Dedifferentiated amniotic fluid mesenchymal stem cell (primary cell): ENCODE measurements around the gene NXF1.
A peak's percentile ranks its signal among the peaks of the same experiment; 100 is the strongest.
"Not testable (repeated sequence)": the region's sequence is repeated elsewhere in the genome, so short reads cannot be mapped to it uniquely, and the experiment has no call there.

Experiments
- DNase-seq: peaks from one replicate; pipeline ENCODE4 v3.0.0-alpha.2; 2016; ENCODE audit errors: extremely low spot score

NXF1 gene

DNA sequence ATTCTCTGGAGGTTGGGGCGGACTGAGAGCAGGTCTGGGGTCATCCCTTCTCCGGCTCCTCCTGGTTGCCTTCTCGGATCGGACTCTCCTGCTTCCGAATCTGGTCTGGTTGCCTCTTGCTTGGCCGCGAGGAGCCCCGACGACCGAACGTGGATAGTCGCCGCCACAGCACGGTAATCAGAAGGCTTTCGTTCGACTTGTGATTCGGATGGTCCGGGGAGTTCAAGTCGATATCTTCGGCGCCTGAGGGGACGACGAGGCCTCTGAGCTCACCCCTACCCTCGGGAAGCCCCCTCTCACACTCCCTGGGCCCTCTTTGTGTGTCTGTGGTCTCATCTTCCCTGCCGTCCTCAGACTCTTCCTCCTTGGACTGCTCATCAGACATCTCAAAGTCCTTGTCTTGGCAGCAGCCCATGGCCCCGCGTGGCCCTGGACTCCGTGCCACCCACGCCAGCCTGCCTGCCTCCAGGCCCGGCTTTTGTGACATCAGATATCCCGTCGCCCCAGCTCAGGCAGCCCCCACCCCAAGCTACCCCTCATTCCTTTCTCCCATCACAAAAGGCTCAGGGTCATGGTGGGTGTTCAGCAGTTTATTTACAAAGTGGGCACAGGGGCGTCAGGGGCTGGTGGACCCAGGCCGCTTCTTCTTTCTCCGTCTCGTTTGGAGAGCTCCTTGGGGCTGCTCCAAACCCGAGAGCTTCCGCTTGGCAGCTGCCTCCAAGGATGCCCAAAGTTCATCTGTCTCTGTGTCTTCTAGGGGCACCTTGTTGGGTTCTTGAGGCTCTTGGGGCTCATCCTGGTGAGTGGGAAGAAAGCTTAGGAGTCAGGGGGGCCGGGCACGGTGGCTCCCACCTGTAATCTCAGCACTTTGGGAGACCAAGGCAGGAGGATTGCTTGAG is 27.3 kb upstream of the NXF1 start, which contains the start of gene TEX54:
Gene TEX54 (minus strand): TSS at position 506 of the 899 bp plus-strand sequence.
- no peak for DNase-seq

DNA sequence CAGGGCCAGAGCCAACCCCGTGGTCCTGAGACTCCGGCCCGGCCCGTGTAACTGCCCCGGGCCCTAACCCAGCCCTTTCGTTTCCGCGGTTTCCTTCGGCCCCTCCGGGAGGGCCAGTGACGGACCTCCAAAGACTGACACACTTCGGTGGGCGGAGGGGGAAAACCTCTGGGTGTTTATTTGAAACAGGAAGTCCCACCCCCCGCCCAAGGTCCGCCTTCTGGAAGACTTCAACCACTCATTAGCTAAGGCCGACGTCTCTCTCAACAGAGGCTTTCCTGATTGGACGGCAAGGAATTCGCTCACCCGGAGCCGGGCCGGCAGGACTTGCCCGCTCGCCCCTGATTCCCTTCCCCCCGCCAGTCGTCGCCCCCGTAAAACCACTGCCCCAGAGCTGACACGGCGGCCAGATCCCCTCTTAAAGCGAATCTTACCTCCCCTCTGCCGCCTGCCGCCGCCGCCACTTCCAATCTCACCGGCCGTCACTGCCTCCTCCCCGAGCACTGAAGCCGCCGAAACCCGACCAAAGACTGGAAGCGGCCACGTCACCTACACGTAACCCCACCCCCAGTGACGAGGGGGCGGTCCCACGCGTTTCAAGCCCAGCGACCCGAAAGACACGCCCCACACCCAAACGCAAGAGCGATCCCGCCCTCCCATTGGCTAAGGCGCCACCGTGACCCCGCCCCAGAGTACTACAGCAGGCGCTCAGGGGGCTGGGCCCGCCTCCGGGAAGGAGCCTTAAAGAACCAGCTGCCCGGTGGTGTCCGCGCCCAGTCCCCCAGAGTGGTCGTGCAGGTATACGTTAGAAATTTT is 26.5 kb upstream of the NXF1 start, which contains the start of gene STX5:
Gene STX5 (minus strand): TSS at position 532 of the 816 bp plus-strand sequence. CDS start 808 bp downstream, outside the sequence.
- DNase-seq: peak; percentile 99

DNA sequence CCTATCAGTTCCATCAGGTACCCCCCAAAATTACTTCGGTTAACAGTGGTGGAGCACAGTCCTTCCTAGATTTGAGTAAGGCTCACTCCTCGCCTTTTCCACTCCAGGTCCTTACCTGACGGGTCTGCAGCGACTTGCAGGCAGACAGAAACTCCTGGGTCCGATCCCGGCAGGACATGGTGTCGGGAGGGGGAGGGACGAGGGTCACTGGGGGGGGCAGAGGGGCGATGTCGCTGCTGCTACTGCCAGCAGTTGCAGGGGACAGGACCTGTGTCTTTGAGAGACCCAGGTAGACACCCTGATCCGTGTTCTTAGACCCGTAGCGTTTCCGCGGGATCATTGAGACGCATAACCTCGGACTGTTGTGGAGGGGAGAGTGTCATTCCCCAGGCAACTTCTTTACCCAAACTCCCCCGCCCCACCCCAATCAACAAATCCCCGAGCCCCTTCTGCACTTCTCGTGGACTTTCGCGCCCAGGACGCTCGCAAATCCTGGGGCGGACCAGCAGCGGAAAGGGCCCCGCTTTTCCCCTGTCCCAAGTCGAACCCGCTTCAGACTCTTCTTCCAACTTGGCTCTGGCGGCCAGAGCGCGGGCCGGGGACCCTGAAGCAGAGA is 25.8 kb upstream of the NXF1 start:
- DNase-seq: no peak

DNA sequence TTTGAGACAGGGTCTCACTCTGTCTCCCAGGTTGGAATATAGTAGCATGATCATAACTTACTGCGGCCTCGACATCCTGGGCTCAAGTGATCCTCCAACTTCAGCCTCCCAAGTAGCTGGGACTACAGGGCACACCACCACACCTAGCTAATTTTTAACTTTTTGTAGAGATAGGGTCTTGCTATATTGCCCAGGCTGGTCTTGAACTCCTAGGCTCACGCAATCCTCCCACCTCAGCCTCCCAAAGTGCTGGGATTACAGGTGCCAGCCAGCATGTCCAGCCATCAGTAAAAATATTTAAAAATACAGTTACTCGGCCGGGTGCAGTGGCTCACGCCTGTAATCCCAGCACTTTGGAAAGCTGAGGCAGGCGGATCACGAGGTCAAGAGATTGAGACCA is 22.9 kb upstream of the NXF1 start:
- not testable (repeated sequence) for DNase-seq

DNA sequence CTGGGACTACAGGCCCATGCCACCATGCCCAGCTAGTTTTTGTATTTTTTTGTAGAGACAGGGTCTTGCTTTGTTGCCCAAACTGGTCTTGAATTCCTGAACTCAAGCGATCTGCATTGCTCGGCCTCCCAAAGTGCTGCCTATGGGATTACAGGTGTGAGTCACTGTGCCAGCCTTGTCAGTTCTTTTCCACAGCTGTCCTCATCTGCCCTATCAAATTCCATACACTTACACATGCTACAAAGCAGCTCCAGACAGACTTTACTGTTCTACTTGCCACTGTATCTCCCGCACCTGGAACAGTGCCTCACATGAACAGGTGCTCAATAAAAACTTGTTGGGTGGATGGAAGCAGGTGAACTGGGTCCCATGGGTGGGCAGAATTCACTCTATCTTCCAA is 18.4 kb upstream of the NXF1 start:
- DNase-seq: no peak

DNA sequence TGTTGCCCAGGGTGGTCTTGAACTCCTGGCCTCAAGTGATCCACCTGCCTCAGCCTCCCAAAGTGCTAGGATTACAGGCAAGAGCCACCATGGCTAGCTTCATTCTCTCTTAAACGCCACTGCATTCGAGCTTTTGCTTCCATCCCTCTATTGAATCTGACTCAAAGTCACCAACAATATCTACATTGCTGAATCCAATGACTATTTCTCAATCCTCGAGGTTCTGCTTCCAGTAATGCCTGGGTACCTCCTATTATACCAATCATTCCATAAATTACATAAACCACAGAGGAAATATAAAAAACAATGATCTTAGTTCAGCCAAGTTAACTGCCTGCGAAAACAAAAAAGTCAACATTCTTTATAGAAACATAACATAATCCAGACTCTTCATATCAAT is 11.9 kb upstream of the NXF1 start:
- no peak for DNase-seq

DNA sequence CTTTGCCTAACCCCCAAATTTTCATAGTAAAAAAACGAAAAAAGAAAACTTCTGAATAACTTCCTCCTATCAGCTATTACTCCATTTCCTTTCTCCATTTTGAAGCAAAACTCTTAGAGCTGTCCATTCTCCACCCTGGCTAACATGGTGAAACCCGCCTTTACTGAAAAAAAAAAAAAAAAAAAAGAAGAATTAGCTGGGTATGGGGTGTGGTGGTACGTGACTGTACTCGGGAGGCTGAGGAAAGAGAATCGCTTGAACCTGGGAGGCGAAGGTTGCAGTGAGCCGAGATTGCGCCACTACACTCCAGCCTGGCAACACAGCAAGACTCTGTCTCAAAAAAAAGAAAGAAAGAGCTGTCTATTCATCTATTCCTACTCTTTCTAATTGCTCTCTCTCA is 11.3 kb upstream of the NXF1 start:
- DNase-seq: no peak

DNA sequence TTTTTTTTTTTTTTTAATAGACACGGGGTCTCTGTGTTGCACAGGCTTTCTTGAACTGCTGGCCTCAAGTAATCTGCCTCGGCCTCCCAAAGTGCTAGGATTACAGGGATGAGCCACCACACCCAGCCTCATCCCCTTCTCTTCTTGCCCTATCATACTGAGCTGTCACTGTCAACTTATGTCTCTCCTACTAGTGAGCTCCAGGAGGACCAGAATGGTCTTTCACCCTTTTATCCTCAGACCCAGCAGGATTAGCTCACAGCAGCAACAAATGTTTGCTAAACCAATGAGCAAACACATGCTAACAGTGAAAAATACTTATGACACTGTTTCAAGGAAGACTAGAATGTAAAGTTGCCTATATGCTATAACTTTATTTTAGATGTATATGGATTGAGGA is 6.4 kb upstream of the NXF1 start:
- DNase-seq: no peak

DNA sequence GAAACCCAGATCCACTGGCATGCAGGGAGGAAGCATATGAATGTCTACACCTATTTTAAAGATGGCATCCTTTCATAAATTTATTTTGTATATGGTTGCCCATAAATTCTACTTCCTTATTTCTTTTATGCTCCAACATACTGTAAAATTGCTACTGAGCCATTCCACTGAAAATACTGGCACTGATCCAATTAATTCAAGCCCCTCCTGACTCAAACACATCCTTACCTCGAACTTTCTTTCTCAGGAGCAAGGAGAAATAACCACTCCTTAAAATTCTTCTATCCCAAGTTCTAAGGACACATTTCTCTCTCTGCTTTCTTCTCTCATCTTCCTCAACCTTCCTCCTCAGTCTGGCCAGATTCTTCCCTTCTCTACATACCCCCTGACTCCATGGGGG is 5.5 kb upstream of the NXF1 start:
- DNase-seq: no peak

DNA sequence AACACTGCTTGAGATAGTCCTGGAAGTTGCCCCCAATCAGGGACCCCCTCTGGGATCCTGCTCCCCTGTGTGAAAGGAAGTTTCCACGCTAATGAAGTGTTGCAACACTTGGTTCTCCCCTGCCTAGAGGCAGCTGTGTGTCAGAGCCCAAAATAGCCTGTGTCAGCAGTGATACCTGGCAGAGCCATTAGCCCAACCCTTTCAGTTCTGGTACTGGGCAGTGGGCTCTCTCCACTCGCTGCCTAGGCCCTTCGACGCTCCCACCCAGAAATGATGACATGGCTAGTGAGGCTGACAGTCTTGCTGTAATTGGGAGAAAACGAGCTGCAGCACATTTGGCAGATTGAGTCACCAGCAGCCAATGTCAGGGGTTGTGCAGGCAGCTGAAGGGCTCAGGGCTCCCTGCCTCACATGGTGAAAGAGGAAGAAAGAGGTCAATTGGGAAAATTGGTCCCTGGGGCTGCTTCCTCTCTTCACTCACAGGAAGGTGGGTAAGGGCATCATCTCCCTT is 1.4 kb upstream of the NXF1 start:
- DNase-seq: no peak

DNA sequence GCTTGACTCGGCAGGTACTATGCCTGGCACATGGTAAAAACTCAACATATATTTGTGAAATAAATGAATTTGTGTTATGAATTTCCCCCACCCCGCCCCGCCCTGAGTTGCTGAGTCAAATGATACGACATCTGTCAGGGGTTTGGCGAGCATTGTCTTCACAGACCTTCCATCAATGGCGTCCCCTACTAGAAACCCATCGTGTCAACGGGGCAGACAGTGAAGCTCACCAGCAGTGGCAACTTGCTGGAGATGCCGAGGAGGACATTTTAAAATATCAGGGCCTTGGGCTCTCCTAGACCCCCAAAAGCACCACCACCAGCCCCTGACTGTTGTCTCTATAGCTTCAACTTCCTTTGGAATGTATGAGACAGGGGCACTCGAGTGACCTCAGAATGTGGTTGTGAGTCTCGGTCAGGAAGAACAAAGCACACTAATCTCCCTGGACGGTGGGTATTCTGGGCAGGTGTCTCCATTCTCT is 761 bp upstream of the NXF1 start:
- no peak for DNase-seq

DNA sequence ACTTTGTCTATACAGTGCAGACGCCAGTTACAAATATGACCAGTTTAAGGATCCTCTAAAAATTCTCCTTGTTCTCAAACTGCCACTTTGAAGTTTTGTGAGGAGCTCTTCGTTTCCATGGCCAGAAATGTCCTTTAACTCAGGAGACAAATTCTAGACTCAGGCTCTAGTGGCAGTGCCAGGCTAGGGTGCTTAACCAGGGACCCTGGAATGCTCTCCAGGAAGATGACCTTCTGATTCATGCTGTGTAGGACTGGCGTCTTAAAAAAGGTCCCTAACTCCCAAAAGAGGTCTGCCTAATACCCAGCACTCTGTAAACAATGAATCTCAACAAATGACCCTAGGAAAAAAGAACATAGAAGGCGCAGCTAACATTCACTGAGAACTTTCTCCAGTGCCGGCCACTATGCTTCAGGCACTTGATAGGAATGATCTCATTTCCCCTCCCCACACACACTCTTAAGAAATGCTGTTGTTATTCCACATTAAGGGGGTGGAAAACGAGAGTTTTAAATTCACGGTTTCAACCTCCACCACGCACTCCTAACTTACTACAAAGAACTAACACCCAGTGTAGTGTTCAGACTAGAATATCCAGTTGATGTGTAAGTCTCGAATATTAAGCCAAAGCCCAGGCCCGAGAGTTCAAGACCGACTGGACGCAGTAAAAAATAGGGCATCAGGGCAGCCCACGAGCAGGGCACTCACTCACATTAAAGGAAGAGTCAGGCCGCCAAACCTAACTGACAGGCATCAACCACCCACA is 747 bp downstream of the NXF1 start:
- peak; percentile 44 for DNase-seq

DNA sequence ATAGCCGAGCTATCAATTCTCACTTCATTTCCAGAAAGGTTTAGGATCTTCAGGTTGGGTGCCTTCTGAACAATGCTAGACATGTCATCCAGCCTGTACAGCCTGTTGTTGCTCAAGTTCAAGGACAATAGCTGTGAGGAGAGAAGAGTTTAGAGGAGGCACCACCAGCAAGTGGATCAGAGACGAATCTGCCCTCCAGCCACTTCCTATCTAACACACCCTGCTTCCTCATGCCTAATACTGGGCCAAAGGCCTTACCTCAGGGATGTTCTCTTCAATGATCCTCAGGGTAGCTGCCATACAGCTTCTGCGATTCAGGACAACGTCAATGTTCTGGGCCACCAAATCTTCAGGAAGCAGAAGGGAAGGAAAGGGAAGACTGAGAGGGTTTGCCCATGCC is 4.2 kb downstream of the NXF1 start:
- no peak for DNase-seq

DNA sequence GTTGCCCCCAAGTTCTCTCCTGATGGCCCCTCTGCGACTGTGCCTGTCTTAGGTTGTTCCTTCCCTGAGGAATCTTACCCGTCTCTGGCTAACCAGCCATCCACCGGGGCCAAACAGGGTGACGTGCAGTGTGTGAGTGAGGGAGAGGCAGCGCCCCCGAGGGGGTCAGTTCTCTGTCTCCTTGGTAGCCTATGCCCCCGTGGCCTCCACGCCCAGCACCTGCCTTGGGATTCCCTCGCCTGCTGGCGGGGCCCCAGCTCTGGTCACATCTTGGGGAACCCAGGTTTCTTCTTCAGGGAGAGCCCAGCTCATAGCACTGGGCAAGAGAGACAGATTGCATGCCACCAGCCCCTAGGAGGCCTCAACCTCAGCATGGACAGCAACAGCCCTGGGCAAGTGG is 5.8 kb downstream of the NXF1 start:
- DNase-seq: no peak

DNA sequence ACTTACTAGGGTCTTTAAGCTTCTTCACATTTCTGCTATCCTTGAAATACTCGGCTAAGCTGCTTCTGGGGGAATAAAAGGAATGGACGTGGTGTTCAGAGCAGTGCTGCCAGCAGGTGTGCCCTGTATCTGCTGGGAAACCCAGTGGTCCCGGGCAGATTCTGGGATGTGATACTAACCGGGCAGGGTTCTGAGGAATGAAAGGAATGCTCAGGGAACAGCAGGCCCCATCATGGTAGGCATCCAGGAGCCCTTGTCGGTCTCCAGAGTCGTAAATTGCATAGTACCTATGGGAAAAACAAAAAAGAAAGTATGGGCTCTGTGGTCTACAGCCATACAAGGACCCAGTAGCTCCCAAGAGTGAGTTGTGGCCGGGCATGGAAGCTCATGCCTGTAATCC is 9.0 kb downstream of the NXF1 start:
- no peak for DNase-seq

DNA sequence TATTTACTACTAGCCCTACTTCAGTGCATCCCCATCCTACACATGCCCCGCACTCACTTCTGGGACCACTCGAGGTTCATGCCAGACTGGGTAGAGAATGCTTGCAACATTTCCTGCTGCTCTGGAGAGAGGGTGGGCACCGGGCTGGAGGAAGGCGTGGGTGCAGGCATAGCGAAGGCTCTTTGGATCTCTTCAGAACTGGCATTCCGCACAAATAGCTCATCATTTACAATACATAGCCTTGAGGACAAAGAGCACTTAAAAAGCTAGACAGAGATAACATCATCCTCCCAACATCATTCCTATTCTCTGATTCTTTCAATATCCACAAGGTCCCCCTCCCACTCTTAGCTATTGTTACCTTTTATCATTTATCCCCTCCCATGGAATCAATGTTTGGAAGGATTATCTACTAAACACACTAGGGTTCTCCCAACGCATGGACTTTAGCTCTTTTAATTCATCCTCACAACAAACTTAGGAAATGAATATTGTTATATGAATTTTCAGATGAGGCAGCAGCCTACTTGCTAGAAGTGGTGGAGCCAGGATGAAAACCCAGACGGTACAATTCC is 11.0 kb downstream of the NXF1 start:
- DNase-seq: no peak

DNA sequence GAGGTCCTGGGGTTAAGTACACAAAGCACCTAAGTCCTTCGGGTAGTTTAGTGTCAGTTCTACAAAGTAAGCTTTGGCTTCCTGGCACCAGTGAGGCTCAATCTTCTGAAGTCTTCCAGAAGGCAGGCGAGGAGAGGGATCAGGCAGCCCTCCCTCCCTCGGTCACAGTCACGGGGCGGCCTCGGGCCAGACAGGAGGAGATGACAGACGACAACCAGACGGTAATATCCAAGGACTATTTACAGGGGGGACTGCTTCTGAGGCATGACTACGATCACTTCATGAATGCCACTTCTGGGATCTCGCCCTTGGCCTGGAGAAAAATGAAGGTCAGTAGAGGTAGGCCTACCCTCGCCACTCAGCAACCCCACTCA is 13.1 kb downstream of the NXF1 start:
- no peak for DNase-seq

DNA sequence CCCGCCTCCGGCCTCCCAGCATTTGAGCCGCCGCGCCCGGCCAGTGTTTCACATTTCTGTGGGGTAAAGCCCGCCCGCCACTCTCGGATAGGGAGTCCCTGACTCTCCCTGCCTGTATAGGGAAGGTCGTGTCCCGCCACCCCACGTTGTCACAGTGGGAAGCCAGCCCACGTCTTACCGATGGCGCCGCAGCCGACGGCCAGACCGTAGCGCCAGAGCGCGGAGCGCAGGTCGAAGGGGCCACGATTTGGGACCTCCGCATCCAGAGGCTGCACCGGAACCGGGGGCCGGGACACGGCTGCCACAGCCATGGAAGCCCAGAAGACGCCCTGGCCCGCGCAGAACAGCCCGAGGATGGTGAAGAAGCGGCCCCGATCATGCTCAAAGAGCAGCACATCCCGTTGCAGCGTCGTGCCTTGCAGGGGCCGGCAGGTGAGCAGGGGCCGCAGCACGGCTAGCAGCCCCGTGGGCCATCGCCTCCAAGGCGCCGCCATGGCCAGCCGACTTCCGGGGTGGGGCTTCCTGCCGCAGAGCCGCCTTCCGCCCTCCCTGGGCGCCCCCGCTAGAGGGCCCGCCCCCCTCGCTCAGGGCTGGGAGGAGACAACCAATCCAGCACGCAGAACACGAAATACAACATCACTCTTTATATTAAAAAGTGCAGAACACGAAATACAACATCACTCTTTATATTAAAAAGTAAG is 13.6 kb downstream of the NXF1 start, which contains the start of gene TMEM223:
Gene TMEM223 (minus strand): TSS at position 506 of the 701 bp plus-strand sequence. CDS start 12 bp downstream, at position 494.
- DNase-seq: peak; percentile 75

DNA sequence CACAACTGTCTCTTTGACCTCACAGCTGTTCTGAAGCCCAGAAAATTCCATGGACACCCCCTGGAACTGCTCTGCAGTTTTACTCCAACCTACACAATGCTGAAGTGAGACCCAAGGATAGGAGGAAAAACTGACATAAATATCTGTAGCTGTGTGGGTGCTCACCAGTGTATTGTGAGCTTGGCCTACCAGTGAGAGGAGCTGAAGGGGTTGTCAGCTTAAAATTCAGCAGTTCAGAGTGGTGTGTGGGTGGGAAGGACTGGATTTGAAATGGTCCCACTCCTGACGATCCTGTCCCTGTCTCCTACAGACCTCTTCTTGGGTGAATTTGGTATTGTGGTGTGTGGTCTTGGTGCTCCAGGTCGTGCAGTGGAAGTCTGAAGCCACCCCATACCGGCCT is 15.7 kb downstream of the NXF1 start:
- DNase-seq: no peak

DNA sequence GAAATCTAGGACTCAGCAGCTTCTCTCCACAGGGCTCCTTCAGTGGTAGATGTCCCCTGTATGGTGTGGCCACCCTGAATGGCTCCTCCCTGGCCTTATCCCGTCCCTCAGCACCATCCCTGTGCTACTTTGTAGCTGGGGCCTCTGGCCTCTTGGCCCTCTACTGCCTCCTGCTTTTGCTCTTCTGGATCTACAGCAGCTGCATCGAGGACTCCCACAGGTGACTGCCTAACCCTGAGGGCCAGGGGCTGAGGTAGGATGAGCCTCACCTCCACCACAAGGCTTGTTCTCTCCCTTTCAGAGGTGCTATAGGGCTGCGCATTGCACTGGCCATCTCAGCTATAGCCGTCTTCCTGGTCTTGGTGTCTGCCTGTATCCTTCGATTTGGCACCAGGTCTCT is 16.2 kb downstream of the NXF1 start:
- no peak for DNase-seq
